Tibial nerve (tissue), 3 donors: ENCODE measurements around the gene CACNA1E.

Experiments
- CTCF ChIP-seq, 5 experiments: fragments of 200-600 bp in 3 of 5; fragments of 450-650 bp in 2 of 5; sonication (generic) in 3 of 5; IDR thresholded peaks; one replicate each; pipeline ENCODE4 v1.5.1; 2016 to 2019; ENCODE audit warnings: antibody characterized with exemption in 5 of 5, mild to moderate bottlenecking in 3 of 5, moderate library complexity in 2 of 5
- POLR2A ChIP-seq, 2 donors: fragments of 450-650 bp; IDR thresholded peaks; one replicate each; pipeline ENCODE4 v1.6.1; 2017; ENCODE audit warnings: antibody characterized with exemption in 2 of 2, mild to moderate bottlenecking in 2 of 2, moderate library complexity in 2 of 2

- TF ChIP-seq CTCF (IDR thresholded peaks at IDR 0.05): no peak
- TF ChIP-seq POLR2A (IDR thresholded peaks at IDR 0.05): no peak
Observed at GRCh38 chr1:181778640-181779260, 295.4 kb downstream of the CACNA1E start.
